RWPE1 (cell line): ENCODE results near the gene MED29.
"Not testable (repeated sequence)": the region's sequence is repeated elsewhere in the genome, so short reads cannot be mapped to it uniquely, and the experiment has no call there.

ENCODE experiments used
- CTCF ChIA-PET: fragments of 350-600 bp; sonication (Branson Sonifier 250); formaldehyde crosslinking; extraction: SDS; loops from one replicate; lab custom pipeline; 2021; lab: Yijun Ruan, JAX
- POLR2A ChIA-PET: fragments of 400-600 bp; formaldehyde crosslinking; extraction: SDS; loops from one replicate; lab custom pipeline; 2020; ENCODE audit warnings: antibody characterized with exemption; ENCODE audit not compliant: low non-redundant PET; lab: Yijun Ruan, JAX
- DNase-seq: peaks from one replicate; pipeline ENCODE4 v3.0.0; 2012; ENCODE audit warnings: low spot score
- H3K27ac ChIP-seq: fragments of 450-650 bp; 2 replicates; pipeline ENCODE4 v1.5.1; 2017
- CTCF ChIP-seq: fragments of 450-650 bp; conservative IDR thresholded peaks from 2 replicates; pipeline ENCODE4 v1.5.1; 2017; ENCODE audit warnings: low read depth, mild to moderate bottlenecking

Gene MED29

GRCh38 chr19:39369200-39369599 lies 22.0 kb upstream of the MED29 start:
- CTCF ChIA-PET, result no interaction called here
- no peak for TF ChIP-seq CTCF
- no peak overlapping the region for H3K27ac ChIP-seq
- DNase-seq, result no peak
- POLR2A ChIA-PET, result no interaction called here

- POLR2A ChIA-PET, result no interaction called here
- TF ChIP-seq CTCF, result no peak
- no peak for DNase-seq
- CTCF ChIA-PET, result interaction anchor here (0.6 kb wide), 1 partner anchor 968 kb away, joined by 4 read pairs; no protein-coding TSS in a partner anchor
- peak overlapping the region; percentile 36 for H3K27ac ChIP-seq
Observed at GRCh38 chr19:39370735-39371134, 20.4 kb upstream of the MED29 start.

- no peak for TF ChIP-seq CTCF
- DNase-seq, result no peak
- POLR2A ChIA-PET, result no interaction called here
- H3K27ac ChIP-seq, result peak overlapping the region; percentile 89
- CTCF ChIA-PET, result no interaction called here
Observed at GRCh38 chr19:39372047-39372802, 19.0 kb upstream of the MED29 start.

GRCh38 chr19:39372941-39373340 lies 18.2 kb upstream of the MED29 start:
- POLR2A ChIA-PET, result no interaction called here
- no peak for DNase-seq
- TF ChIP-seq CTCF, result no peak
- CTCF ChIA-PET, result no interaction called here
- H3K27ac ChIP-seq, result peak overlapping the region; percentile 89

DNA sequence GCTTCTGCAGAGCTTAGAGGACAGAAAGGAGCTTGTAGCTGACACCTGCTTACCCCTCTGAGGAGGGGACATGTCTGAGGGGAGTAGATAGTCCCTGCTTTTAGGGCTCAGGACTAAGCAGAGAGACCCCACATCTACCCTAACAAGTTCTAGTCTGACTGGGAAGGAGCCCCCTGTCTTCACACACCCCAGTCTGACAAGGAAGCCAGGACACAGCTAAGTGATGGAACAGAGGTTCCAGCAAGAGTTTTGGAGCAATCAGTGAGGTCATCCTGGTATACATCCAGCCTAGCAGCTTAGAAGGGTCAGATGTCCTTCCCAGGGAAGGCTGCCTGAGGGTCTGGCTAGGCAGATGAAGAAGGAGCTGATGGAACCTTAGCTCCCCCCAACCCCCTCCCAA lies 15.2 kb upstream of the MED29 start:
- no peak overlapping the region; the same call in 1 of the 2 replicates for H3K27ac ChIP-seq
- ChIA-PET CTCF (interaction anchor here (0.6 kb wide), 2 partner anchors 30 to 74 kb away, joined by 3 read pairs; no protein-coding TSS in a partner anchor), POLR2A (no interaction called here)
- TF ChIP-seq CTCF, result no peak
- DNase-seq, result no peak

DNA sequence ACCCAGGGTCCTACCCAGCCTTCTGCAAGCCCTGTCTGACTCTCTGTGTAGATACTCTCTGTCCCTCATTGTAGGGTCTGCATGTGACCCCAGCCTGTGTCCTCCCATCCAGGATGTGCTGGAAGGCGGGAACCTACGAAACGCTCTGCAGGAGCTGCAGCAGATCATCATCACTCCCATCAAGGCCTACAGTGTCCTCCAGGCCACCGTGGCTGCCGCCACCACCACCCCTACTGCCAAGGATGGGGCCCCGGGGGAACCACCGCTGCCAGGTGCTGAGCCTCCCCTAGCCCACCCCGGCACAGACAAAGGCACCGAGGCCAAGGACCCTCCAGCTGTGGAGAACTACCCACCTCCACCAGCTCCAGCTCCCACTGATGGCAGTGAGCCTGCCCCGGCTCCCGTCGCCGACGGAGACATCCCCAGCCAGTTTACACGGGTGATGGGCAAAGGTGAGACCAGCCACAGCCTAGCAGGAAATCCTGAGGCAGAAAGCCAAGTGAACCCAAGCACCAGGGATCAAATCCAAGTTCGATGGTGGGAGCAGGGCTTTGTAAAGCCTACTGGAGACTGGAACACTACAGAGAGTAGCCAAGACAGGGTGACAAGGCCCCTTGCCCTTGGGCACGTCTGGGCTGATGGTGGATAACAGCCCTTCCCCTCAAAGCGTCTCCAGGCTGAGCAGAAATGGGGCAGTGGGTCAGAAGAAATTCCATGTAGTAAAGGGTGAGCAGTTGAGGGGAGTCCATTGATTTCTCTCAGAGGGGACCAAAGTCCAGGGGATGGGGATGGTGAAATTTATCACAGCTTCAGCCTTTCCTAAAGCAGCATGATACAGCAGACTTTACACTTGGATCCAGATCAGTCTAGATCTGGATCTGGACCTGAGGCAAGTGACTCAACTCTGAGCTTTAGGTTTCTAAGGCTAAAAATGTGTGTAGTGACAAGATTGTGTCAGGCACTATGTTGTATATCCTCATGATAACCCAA lies 13.5 kb upstream of the MED29 start:
- peak overlapping the region; percentile 9; the same call in 1 of the 2 replicates for H3K27ac ChIP-seq
- POLR2A ChIA-PET, result no interaction called here
- TF ChIP-seq CTCF, result no peak
- DNase-seq, result no peak
- CTCF ChIA-PET, result interaction anchor here (0.6 to 1.2 kb wide), 2 partner anchors 15 to 35 kb away, joined by 3 to 5 read pairs; partner anchors contain the start of gene SAMD4B

DNA sequence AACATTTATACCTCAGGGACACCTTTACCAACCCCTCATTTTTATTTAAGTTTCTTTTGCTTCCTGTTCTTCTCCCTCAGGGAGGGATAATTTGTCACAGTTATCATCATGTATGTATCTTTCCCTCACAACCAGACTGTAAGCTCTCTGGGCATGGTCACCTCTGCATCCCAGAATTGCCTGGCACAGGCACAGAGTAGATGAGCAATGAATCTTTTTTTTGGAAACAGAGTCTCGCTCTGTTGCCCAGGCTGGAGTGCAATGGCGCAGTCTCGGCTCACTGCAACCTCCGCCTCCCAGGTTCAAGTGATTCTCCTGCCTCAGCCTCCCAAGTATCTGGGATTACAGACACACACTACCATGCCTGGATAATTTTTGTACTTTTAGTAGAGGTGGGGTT lies 11.8 kb upstream of the MED29 start:
- CTCF ChIA-PET, result interaction anchor here (0.6 kb wide), 1 partner anchor 24 kb away, joined by 3 read pairs; no protein-coding TSS in a partner anchor
- POLR2A ChIA-PET, DNase-seq: not testable (repeated sequence)
- H3K27ac ChIP-seq, result peak overlapping the region; percentile 7; the same call in 1 of the 2 replicates
